Activated naive CD4-positive, alpha-beta T cell treated with anti-CD3 and anti-CD28 coated beads for 36 hours (primary cell): ENCODE results near the gene HK1. TPM values are rescaled to one million over a fixed set of nuclear protein-coding genes. Genes with fewer than 3 reads are reported as not detected.

Experiments used
- CTCF ChIA-PET: fragments of 350-600 bp; sonication (Branson Sonifier 250); formaldehyde crosslinking; loops from one replicate; lab custom pipeline; 2021; ENCODE audit warnings: antibody characterized with exemption; lab: Charles Lee
- DNase-seq: peaks from one replicate; pipeline ENCODE4 v3.0.0-alpha.2; 2020
- H3K27ac Mint-ChIP-seq: one replicate; pipeline ENCODE4 v1.8.0; 2021; ENCODE audit warnings: mild to moderate bottlenecking, mixed read lengths
- H3K27me3 Mint-ChIP-seq: one replicate; pipeline ENCODE4 v1.8.0; 2021; ENCODE audit warnings: low read depth, mixed read lengths
- H3K36me3 Mint-ChIP-seq: one replicate; pipeline ENCODE4 v1.8.0; 2021; ENCODE audit warnings: low read depth, mixed read lengths
- H3K4me1 Mint-ChIP-seq: one replicate; pipeline ENCODE4 v1.8.0; 2021; ENCODE audit warnings: low read depth, mixed read lengths
- H3K4me3 Mint-ChIP-seq: one replicate; pipeline ENCODE4 v1.8.0; 2021; ENCODE audit warnings: mild to moderate bottlenecking, moderate library complexity, mixed read lengths
- H3K9me3 Mint-ChIP-seq: one replicate; pipeline ENCODE4 v1.8.0; 2021; ENCODE audit warnings: mixed read lengths
- intact Hi-C: fragments of 100-400 bp; cut with micrococcal nuclease; formaldehyde crosslinking; loops from one replicate; pipeline ENCODE4 v1.15.1; 2023
- total RNA-seq, 2 experiments: library from RNA; stranded (reverse); gene quantifications; one replicate each; pipeline ENCODE4 v1.2.3, GENCODE V29; 2021

The HK1 gene
- total RNA-seq, 2 experiments from 2014 or later, result 172 to 179 TPM

DNA sequence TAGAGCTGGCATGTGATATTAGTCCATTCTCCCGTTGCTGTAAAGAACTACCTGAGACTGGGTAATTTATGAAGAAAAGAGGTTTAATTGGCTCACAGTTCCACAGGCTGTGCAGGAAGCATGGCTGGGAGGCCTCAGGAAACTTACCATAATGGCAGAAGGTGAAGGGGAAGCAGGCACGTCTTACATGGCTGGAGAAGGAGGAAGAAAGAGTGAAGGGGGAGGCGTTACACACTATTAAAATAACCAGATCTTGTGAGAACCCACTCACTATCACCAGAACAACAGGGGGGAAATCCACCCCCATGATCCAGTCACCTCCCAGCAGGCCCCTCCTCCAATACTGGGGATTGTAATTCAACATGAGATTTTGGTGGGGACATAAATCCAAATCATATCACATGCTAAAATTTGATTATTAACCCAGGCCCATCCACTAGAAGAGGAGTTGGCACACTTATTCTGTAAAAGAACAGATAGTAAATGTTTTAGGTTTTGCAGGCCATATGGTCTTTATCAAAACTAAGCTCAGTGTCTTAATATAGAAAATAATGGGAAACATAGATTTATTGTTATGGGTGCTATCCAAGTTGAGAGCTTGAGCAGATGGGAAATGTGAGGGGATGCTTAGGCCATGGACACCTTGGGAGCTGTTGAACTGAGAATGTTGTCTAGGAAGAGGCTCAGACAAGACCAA, 18.6 kb upstream of the HK1 start:
- Mint-ChIP-seq H3K27ac (no peak overlapping the region), H3K4me1 (peaks cover 17% of the 10 kb centered on the region), H3K4me3 (no peak overlapping the region), H3K9me3 (no peaks in the 10 kb centered on the region), H3K27me3 (no peaks in the 10 kb centered on the region), H3K36me3 (peaks cover 5% of the 10 kb centered on the region)
- DNase-seq, result no peak
- CTCF ChIA-PET, result interaction anchor here (1.0 to 1.9 kb wide), 2 partner anchors 132 to 148 kb away, joined by 3 to 4 read pairs; no protein-coding TSS in a partner anchor
- intact Hi-C loops, result loop anchor here (2.0 kb wide), 1 partner anchor 17 kb away; no protein-coding TSS in a partner anchor

DNA sequence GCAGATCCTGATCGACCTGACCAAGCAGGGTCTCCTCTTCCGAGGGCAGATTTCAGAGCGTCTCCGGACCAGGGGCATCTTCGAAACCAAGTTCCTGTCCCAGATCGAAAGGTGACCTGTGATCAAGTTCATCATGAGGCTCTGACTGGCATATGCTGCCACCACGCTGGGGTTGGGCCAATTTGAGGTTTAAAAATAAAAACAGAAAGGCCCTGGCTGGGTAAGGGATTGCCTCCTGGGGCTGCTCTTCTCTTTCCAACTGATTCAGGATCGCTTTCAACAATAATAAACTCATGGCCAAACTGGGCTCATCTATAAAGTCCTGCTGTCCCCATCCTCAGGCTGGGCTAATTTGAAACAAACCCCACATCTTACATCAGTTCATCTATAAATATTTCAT, 17.1 kb upstream of the HK1 start:
- no peak overlapping the region for H3K4me3 Mint-ChIP-seq
- DNase-seq, result no peak
- H3K27ac Mint-ChIP-seq, result no peak overlapping the region
- intact Hi-C loops, result no loop called here
- H3K36me3 Mint-ChIP-seq, result peaks cover 5% of the 10 kb centered on the region
- CTCF ChIA-PET, result interaction anchor here (0.7 kb wide), 1 partner anchor 51 kb away, joined by 3 read pairs; no protein-coding TSS in a partner anchor
- no peaks in the 10 kb centered on the region for H3K27me3 Mint-ChIP-seq
- peaks cover 17% of the 10 kb centered on the region for H3K4me1 Mint-ChIP-seq
- H3K9me3 Mint-ChIP-seq, result no peaks in the 10 kb centered on the region

DNA sequence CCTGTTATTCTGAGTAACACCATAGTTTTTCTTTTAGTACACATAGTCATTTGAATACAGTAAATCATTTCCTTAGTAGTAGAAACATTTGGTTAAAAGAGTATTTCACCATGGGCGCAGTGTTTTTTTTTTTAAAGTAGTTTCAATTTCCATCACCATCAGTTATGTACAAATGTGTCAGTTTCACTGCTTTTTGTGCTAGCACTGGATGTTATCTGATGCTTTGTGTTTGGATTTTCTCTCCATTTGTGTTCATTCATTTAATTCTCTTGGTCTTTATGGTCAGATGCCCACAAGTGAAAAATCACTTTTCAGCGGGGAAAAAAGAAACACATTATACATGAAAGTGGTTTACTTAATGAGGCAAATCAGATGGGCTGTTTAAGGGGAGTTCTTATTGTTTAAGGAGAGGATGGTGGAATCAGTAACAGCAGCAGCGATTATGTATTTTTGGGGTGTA, 16.0 kb upstream of the HK1 start:
- H3K27ac Mint-ChIP-seq, result peak overlapping the region; percentile 62
- no peaks in the 10 kb centered on the region for H3K9me3 Mint-ChIP-seq
- peaks cover 17% of the 10 kb centered on the region for H3K4me1 Mint-ChIP-seq
- no peak for DNase-seq
- no peak overlapping the region for H3K4me3 Mint-ChIP-seq
- intact Hi-C loops, result loop anchor here (1.0 kb wide), 4 partner anchors 40 to 174 kb away; partner anchors contain the start of gene SRGN
- H3K36me3 Mint-ChIP-seq, result peaks cover 5% of the 10 kb centered on the region
- CTCF ChIA-PET, result interaction anchor here (0.6 to 1.5 kb wide), 4 partner anchors 30 to 169 kb away, joined by 3 to 9 read pairs (median 6); no protein-coding TSS in a partner anchor
- no peaks in the 10 kb centered on the region for H3K27me3 Mint-ChIP-seq

- Mint-ChIP-seq H3K27me3 (no peaks in the 10 kb centered on the region), H3K36me3 (peaks cover 2% of the 10 kb centered on the region), H3K9me3 (no peaks in the 10 kb centered on the region), H3K27ac (no peak overlapping the region), H3K4me1 (peaks cover 15% of the 10 kb centered on the region), H3K4me3 (no peak overlapping the region)
- CTCF ChIA-PET, result interaction anchor here (0.6 kb wide), 1 partner anchor 62 kb away, joined by 3 read pairs; no protein-coding TSS in a partner anchor
- intact Hi-C loops, result no loop called here
- no peak for DNase-seq
Observed at GRCh38 chr10:69265521-69265920, 12.8 kb upstream of the HK1 start.

DNA sequence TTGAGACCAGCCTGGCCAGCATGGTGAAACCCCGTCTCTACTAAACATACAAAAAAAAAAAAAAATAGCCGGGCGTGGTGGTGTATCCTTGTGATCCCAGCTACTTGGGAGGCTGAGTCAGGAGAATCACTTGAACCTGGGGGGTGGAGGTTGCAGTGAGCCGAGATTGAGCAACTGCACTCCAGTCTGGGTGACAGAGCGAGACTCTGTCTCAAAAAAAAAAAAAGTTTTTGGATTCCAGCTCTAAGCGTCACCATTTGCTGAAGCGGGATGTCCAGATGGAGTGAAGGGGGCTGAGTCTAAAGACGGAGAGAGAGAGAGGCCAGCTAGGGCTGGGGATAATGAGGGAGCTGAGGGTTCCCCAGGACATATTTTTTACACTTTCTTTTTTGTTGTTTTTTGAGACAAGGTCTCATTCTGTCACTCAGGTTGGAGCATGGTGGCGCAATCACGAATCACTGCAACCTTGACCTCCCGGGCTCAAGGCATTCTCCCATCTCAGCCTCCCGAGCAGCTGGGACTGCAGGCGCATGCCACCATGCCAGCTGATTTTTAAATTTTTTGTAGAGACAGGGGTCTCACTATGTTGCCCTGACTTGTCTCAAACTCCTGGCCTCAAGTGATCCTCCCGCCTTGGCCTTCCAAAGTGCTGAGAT, 9.4 kb upstream of the HK1 start:
- intact Hi-C loops, result no loop called here
- Mint-ChIP-seq H3K27ac (no peak overlapping the region), H3K9me3 (peaks cover 2% of the 10 kb centered on the region), H3K4me3 (no peak overlapping the region), H3K27me3 (no peaks in the 10 kb centered on the region), H3K36me3 (no peaks in the 10 kb centered on the region), H3K4me1 (peaks cover 6% of the 10 kb centered on the region)
- CTCF ChIA-PET, result no interaction called here
- no peak for DNase-seq

DNA sequence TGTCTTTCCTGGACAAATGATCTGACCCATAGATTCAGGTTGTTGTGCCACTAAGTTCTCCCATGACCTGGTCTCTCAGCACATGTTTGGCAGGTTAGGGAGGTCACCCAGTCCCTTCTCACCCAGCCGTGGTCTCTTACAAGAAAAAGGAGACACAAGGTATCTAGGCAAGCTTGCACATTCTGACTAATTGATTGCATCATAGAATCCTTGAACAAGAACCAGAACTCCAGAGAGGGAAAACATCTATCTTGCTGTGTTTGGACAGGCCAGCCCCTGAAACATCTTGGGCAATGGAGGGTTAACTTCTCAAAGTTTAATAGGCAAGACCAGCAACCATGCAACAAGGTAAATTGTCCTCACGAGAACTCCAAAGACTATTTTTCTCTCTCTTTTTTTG, 8.5 kb upstream of the HK1 start:
- H3K27me3 Mint-ChIP-seq, result no peaks in the 10 kb centered on the region
- peaks cover 2% of the 10 kb centered on the region for H3K9me3 Mint-ChIP-seq
- H3K4me3 Mint-ChIP-seq, result no peak overlapping the region
- H3K27ac Mint-ChIP-seq, result no peak overlapping the region
- DNase-seq, result no peak
- peaks cover 6% of the 10 kb centered on the region for H3K4me1 Mint-ChIP-seq
- CTCF ChIA-PET, result no interaction called here
- no peaks in the 10 kb centered on the region for H3K36me3 Mint-ChIP-seq
- intact Hi-C loops, result no loop called here

- Mint-ChIP-seq H3K4me1 (peaks cover 6% of the 10 kb centered on the region), H3K4me3 (no peak overlapping the region), H3K27ac (no peak overlapping the region), H3K27me3 (no peaks in the 10 kb centered on the region), H3K9me3 (peaks cover 2% of the 10 kb centered on the region), H3K36me3 (no peaks in the 10 kb centered on the region)
- CTCF ChIA-PET, result no interaction called here
- no peak for DNase-seq
- intact Hi-C loops, result no loop called here
Observed at GRCh38 chr10:69270990-69271389, 7.3 kb upstream of the HK1 start.

GRCh38 chr10:69272624-69273023, 5.7 kb upstream of the HK1 start:
- CTCF ChIA-PET, result no interaction called here
- no peaks in the 10 kb centered on the region for H3K36me3 Mint-ChIP-seq
- no peak overlapping the region for H3K4me3 Mint-ChIP-seq
- no peak for DNase-seq
- intact Hi-C loops, result no loop called here
- peaks cover 6% of the 10 kb centered on the region for H3K4me1 Mint-ChIP-seq
- no peak overlapping the region for H3K27ac Mint-ChIP-seq
- H3K9me3 Mint-ChIP-seq, result peaks cover 2% of the 10 kb centered on the region
- no peaks in the 10 kb centered on the region for H3K27me3 Mint-ChIP-seq

- Mint-ChIP-seq H3K4me3 (no peak overlapping the region), H3K27me3 (no peaks in the 10 kb centered on the region), H3K27ac (no peak overlapping the region), H3K36me3 (no peaks in the 10 kb centered on the region), H3K9me3 (peaks cover 2% of the 10 kb centered on the region), H3K4me1 (peaks cover 6% of the 10 kb centered on the region)
- DNase-seq, result no peak
- CTCF ChIA-PET, result no interaction called here
- intact Hi-C loops, result no loop called here
Observed at GRCh38 chr10:69275444-69275843, 2.9 kb upstream of the HK1 start.

GRCh38 chr10:69276503-69276902, 1.8 kb upstream of the HK1 start:
- intact Hi-C loops, result no loop called here
- Mint-ChIP-seq H3K27me3 (no peaks in the 10 kb centered on the region), H3K4me3 (no peak overlapping the region), H3K36me3 (no peaks in the 10 kb centered on the region), H3K9me3 (peaks cover 2% of the 10 kb centered on the region), H3K4me1 (peaks cover 4% of the 10 kb centered on the region), H3K27ac (no peak overlapping the region)
- DNase-seq, result no peak
- CTCF ChIA-PET, result no interaction called here

DNA sequence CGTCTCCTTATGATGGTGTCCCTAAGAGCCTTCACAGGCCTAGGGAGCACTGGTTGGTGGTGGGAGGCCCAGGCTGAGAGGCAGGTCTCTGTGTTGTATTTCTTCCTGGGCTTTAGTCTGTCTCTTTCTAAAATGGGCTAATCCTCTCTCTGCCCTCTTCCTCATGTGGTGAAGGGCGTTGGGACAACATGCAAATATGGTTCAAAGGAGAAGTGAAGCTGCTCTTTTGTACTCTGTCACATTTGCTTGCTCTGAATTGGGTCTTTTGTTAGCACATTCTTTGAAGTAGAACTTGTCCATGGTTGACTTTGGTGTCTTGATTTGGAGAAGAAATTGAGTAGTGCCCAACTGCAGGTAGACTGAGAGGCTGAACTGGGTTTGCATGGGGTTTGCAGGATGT, 814 bp downstream of the HK1 start:
- intact Hi-C loops, result no loop called here
- CTCF ChIA-PET, result no interaction called here
- Mint-ChIP-seq H3K9me3 (no peaks in the 10 kb centered on the region), H3K4me3 (no peak overlapping the region), H3K36me3 (no peaks in the 10 kb centered on the region), H3K4me1 (no peaks in the 10 kb centered on the region), H3K27ac (no peak overlapping the region), H3K27me3 (no peaks in the 10 kb centered on the region)
- DNase-seq, result no peak

DNA sequence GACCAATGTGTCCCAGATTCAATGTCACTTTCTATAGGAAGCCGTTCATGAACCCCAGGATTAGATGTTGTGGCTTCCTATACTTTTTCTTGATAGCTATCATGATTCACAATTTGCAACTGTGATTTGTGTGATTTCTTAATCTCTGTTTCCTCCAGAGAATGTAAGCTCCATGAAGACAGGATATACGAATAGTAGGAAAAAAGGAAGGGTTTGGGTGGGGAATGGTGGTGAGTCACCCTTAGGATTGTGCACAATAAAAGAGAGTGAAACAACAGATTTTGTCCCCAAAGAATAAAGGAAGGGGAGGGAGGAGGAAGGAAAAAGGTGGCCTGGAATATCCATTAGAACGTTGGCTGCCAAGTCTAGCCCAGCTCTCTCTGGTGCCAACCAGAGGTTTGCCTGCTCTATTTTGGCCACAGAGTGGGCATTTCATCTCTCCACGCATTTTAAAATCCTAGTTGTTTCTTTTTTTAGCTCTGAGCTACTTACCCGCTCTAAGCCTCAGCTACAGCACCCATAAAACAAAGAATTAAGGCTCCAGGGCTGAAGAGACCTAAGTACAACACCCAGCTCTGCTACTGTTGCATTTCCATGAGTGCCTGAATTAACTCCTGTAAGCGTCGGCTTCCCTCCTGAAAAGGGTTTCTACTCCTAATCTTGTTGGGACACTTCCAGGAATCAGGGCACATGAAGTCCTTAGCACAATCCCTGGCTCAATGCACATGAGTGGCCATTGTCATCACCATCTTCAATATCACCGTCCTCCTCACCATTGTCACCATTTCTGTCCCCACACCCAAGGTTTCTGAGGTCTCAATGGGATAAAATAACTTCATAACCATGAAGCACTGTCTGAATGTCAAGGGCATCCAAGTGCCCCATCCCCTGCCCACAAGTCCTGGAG, 3.5 kb downstream of the HK1 start:
- CTCF ChIA-PET, result no interaction called here
- Mint-ChIP-seq H3K4me1 (no peaks in the 10 kb centered on the region), H3K9me3 (no peaks in the 10 kb centered on the region), H3K27ac (no peak overlapping the region), H3K36me3 (no peaks in the 10 kb centered on the region), H3K27me3 (no peaks in the 10 kb centered on the region), H3K4me3 (no peak overlapping the region)
- no peak for DNase-seq
- intact Hi-C loops, result no loop called here
